Bone marrow (tissue), 2 donors: ENCODE results near the gene RPL36AL.
"Not testable (repeated sequence)": the region's sequence is repeated elsewhere in the genome, so short reads cannot be mapped to it uniquely, and the experiment has no call there.

Source experiments
- DNase-seq, 2 donors: peaks; one replicate each; lab custom pipeline; 2025; lab: John Stamatoyannopoulos, UW

The RPL36AL gene

GRCh38 chr14:49619273-49619672, 1.2 kb downstream of the RPL36AL start:
- DNase-seq, result not testable (repeated sequence)

- no peak for DNase-seq
Observed at GRCh38 chr14:49617852-49618519, 2.4 kb downstream of the RPL36AL start.

GRCh38 chr14:49615776-49616175, 4.7 kb downstream of the RPL36AL start:
- DNase-seq, result no peak

- DNase-seq, result no peak
Observed at GRCh38 chr14:49614196-49614595, 6.2 kb downstream of the RPL36AL start.

- no peak for DNase-seq
Observed at GRCh38 chr14:49612671-49613070, 7.8 kb downstream of the RPL36AL start.

- no peak for DNase-seq
Observed at GRCh38 chr14:49612251-49612650, 8.2 kb downstream of the RPL36AL start.

- DNase-seq, result no peak
Observed at GRCh38 chr14:49607583-49607982, 12.8 kb downstream of the RPL36AL start.

GRCh38 chr14:49598485-49599300, 21.7 kb downstream of the RPL36AL start, which contains the start of gene LRR1:
Gene LRR1 (plus strand): TSS chr14:49598940. CDS start chr14:49599021, 81 bp downstream.
- DNase-seq, result peak; percentile 64 to 90

GRCh38 chr14:49598189-49598484, 22.3 kb downstream of the RPL36AL start:
- no peak for DNase-seq

- peak in 1 of 2 donors; percentile 13 for DNase-seq
Observed at GRCh38 chr14:49594347-49595091, 25.9 kb downstream of the RPL36AL start.

GRCh38 chr14:49593016-49593415, 27.4 kb downstream of the RPL36AL start:
- no peak for DNase-seq

- no peak for DNase-seq
Observed at GRCh38 chr14:49589387-49589786, 31.0 kb downstream of the RPL36AL start.

GRCh38 chr14:49586673-49587460, 33.6 kb downstream of the RPL36AL start:
- DNase-seq, result peak; percentile 57 to 74

GRCh38 chr14:49585803-49586672, 34.4 kb downstream of the RPL36AL start, which contains the start of gene RPS29:
Gene RPS29 (minus strand): TSS chr14:49586380. CDS start chr14:49586346, 34 bp downstream.
- DNase-seq, result peak; percentile 94 to 98

- not testable (repeated sequence) for DNase-seq
Observed at GRCh38 chr14:49584981-49585640, 35.3 kb downstream of the RPL36AL start.

- no peak for DNase-seq
Observed at GRCh38 chr14:49584058-49584457, 36.4 kb downstream of the RPL36AL start.

- DNase-seq, result no peak
Observed at GRCh38 chr14:49583629-49584028, 36.8 kb downstream of the RPL36AL start.

- DNase-seq, result no peak
Observed at GRCh38 chr14:49582113-49582977, 38.1 kb downstream of the RPL36AL start.
